ENCODE results near the gene CDH22.

DNA sequence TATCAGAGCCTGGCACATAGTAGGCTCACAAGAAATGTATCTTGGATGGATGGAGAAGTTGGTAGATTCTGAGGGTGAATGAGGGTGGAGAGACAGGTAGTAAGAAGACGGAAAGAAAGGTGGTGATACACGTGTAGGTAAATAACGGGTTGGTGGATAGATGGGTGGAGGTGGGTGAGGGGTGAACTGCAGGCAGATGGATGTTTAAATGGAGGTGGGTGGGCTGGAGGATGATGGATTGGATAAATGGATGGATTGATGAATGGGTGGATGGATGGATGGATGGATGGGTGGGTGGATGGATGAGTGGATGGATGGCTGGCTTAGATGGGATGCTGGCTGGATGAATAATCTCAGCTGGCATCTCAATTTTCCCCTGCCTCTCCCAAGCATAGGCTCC lies 9.9 kb downstream of the CDH22 start:
- no peak for TF ChIP-seq SPI1 (IDR thresholded peaks at IDR 0.05; ENCODE audit: borderline replicate concordance, low read depth, low read length)
- TF ChIP-seq, protein P1, sequence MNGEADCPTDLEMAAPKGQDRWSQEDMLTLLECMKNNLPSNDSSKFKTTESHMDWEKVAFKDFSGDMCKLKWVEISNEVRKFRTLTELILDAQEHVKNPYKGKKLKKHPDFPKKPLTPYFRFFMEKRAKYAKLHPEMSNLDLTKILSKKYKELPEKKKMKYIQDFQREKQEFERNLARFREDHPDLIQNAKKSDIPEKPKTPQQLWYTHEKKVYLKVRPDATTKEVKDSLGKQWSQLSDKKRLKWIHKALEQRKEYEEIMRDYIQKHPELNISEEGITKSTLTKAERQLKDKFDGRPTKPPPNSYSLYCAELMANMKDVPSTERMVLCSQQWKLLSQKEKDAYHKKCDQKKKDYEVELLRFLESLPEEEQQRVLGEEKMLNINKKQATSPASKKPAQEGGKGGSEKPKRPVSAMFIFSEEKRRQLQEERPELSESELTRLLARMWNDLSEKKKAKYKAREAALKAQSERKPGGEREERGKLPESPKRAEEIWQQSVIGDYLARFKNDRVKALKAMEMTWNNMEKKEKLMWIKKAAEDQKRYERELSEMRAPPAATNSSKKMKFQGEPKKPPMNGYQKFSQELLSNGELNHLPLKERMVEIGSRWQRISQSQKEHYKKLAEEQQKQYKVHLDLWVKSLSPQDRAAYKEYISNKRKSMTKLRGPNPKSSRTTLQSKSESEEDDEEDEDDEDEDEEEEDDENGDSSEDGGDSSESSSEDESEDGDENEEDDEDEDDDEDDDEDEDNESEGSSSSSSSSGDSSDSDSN (IDR thresholded peaks at IDR 0.05; ENCODE audit: borderline replicate concordance in 1 of 2, low read depth in 2 of 2, low read length in 2 of 2): no peak
- no peak for TF ChIP-seq TAF1 (IDR thresholded peaks at IDR 0.05; ENCODE audit: control insufficient read depth, extremely low read depth, insufficient read depth, low read length, severe bottlenecking)
- no peak for TF ChIP-seq TCF7L2 (IDR thresholded peaks at IDR 0.05; ENCODE audit: low read depth, low read length)
- TF ChIP-seq EGR1 (conservative IDR thresholded peaks at IDR 0.05): no peak
- no peak for TF ChIP-seq HIVEP1 (CRISPR knock-in tag; IDR thresholded peaks at IDR 0.05)
- no peak for TF ChIP-seq KDM5B (IDR thresholded peaks at IDR 0.05; ENCODE audit: insufficient replicate concordance, low read depth, low read length)
- no peak for TF ChIP-seq HNRNPL (IDR thresholded peaks at IDR 0.05; ENCODE audit: low read depth, low read length)
- TF ChIP-seq, protein P2, sequence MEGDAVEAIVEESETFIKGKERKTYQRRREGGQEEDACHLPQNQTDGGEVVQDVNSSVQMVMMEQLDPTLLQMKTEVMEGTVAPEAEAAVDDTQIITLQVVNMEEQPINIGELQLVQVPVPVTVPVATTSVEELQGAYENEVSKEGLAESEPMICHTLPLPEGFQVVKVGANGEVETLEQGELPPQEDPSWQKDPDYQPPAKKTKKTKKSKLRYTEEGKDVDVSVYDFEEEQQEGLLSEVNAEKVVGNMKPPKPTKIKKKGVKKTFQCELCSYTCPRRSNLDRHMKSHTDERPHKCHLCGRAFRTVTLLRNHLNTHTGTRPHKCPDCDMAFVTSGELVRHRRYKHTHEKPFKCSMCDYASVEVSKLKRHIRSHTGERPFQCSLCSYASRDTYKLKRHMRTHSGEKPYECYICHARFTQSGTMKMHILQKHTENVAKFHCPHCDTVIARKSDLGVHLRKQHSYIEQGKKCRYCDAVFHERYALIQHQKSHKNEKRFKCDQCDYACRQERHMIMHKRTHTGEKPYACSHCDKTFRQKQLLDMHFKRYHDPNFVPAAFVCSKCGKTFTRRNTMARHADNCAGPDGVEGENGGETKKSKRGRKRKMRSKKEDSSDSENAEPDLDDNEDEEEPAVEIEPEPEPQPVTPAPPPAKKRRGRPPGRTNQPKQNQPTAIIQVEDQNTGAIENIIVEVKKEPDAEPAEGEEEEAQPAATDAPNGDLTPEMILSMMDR (IDR thresholded peaks at IDR 0.05 in 2 of 3, conservative IDR thresholded peaks at IDR 0.05 in 1 of 3; ENCODE audit: insufficient read depth in 2 of 3, low read depth in 1 of 3, low read length in 3 of 3): no peak
